ENCODE results near the gene DYNC2H1. TPM values are rescaled to one million over a fixed set of nuclear protein-coding genes. Genes with fewer than 3 reads are reported as not detected.

The DYNC2H1 gene
- total RNA-seq, 4 donors from 2014 or later = 37.8 to 43.1 (median 38.8) TPM

DNA sequence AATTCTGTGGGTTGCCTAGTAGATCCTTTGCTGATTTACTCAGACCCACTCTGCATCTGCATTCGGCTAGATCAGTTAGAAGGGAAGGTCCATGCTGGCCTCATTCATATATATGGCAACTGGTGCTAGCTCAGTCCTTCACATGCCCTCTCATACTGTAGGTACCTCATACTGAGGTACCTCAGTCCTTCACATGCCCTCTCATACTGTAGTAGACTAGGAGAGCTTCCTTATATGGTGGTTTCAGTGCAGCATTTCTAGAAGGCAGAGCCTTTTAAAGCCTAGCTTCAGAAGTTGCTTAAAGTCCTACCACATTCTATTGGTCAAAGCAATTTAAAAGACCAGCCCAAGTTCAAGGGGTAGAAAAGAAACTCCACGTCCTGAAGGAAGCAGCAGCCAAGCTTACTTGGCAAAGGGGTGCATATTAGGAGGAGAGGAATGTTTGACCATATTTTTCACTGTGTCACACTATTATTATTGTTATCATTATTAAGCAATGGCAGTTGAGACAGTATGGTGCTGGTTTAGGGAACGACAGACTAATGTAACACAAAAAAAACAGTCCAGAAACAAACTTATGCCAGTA lies 356.4 kb downstream of the DYNC2H1 start:
- H3K9me3 ChIP-seq = no peaks in the 10 kb centered on the region
- 77 to 83% methylated on average over 3 of the region's 3 CpGs for WGBS, 2 donors
- no peak for TF ChIP-seq POLR2A (IDR thresholded peaks at IDR 0.05)
- TF ChIP-seq, protein P1, sequence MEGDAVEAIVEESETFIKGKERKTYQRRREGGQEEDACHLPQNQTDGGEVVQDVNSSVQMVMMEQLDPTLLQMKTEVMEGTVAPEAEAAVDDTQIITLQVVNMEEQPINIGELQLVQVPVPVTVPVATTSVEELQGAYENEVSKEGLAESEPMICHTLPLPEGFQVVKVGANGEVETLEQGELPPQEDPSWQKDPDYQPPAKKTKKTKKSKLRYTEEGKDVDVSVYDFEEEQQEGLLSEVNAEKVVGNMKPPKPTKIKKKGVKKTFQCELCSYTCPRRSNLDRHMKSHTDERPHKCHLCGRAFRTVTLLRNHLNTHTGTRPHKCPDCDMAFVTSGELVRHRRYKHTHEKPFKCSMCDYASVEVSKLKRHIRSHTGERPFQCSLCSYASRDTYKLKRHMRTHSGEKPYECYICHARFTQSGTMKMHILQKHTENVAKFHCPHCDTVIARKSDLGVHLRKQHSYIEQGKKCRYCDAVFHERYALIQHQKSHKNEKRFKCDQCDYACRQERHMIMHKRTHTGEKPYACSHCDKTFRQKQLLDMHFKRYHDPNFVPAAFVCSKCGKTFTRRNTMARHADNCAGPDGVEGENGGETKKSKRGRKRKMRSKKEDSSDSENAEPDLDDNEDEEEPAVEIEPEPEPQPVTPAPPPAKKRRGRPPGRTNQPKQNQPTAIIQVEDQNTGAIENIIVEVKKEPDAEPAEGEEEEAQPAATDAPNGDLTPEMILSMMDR (IDR thresholded peaks at IDR 0.05) = no peak
- no peak for TF ChIP-seq EP300 (IDR thresholded peaks at IDR 0.05)
- peaks cover 0 to 35% (median 0%) of the 10 kb centered on the region in 3 donors for H3K36me3 ChIP-seq
- no peaks in the 10 kb centered on the region for H3K4me1 ChIP-seq
- no peak for DNase-seq (ENCODE audit: low spot score in 2 of 2)
- no peak overlapping the region for H3K4me3 ChIP-seq
- H3K27ac ChIP-seq = no peak overlapping the region
- no peaks in the 10 kb centered on the region for H3K27me3 ChIP-seq

DNA sequence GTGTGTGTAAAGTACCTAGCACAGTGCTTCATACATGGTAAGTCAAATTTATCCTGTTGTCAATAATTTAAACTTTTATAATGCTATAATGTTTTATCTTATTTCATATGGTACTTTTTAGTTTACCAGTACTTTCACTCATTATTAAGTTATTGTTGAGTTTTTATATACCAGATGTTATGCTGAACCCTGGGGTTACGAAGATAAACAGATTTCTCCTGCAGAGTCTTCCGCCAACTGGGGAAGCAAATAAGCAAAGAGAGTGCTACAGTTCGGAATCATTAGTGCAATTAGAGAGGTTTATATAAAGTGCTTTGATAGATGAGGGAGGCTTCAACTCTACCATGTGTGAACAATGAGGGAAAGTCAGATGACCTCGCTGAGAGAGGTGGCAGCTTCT lies 362.3 kb downstream of the DYNC2H1 start:
- Histone ChIP-seq H3K36me3 (peaks cover 0 to 56% (median 0%) of the 10 kb centered on the region in 3 donors), H3K4me1 (no peaks in the 10 kb centered on the region), H3K27me3 (no peaks in the 10 kb centered on the region), H3K4me3 (no peak overlapping the region), H3K27ac (no peak overlapping the region), H3K9me3 (no peaks in the 10 kb centered on the region)
- TF ChIP-seq, protein P1 (IDR thresholded peaks at IDR 0.05) = no peak
- TF ChIP-seq POLR2A (IDR thresholded peaks at IDR 0.05) (no peak), EP300 (IDR thresholded peaks at IDR 0.05) (no peak)
- DNase-seq (ENCODE audit: low spot score in 2 of 2) = no peak
- WGBS, 2 donors = 96% methylated on average over 4 of the region's 4 CpGs

DNA sequence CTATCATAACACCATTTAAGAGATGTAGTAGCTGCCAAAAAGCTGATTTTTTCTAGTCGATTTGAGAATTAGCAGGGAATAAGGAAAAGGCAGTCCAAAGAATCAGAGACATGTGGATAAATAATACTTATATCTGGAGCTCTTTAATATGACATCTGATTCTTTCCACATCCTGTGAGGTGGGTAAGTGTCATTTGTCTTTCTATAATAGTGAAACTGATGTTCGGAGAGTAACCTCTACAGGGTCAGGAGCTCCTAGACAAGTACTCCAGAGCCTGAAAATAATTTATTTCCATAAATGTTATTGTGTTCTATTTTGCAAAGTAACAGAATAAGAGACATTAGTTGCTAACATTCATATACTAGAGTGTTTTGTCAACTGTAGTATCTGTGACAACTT lies 367.6 kb downstream of the DYNC2H1 start:
- TF ChIP-seq POLR2A (IDR thresholded peaks at IDR 0.05) (no peak), EP300 (IDR thresholded peaks at IDR 0.05) (no peak)
- TF ChIP-seq, protein P1 (IDR thresholded peaks at IDR 0.05) = no peak
- 81 to 87% methylated on average over 2 of the region's 2 CpGs for WGBS, 2 donors

DNA sequence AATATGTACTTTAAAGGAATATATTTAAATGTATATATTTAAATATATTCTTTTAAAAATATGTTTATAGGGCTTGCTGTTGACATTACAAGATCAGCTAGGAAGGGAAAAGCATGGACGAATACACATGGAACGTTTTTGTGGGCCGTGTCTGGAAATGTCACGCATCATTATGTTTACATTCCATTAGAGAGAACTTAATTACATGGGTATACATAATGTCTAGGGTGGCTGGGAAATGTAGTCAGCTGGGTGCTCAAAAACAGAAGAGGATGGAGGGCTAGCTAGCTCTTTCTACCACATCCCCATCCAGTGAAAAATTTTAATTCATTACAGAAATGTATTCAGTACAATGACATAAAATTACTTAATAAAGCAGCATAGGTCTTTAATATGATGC lies 371.2 kb downstream of the DYNC2H1 start:
- Histone ChIP-seq H3K36me3 (no peaks in the 10 kb centered on the region), H3K4me1 (no peaks in the 10 kb centered on the region), H3K4me3 (no peak overlapping the region), H3K9me3 (no peaks in the 10 kb centered on the region), H3K27me3 (no peaks in the 10 kb centered on the region), H3K27ac (no peak overlapping the region)
- no peak for TF ChIP-seq EP300 (IDR thresholded peaks at IDR 0.05)
- no peak for TF ChIP-seq POLR2A (IDR thresholded peaks at IDR 0.05)
- TF ChIP-seq, protein P1 (IDR thresholded peaks at IDR 0.05) = no peak
- 70 to 82% methylated on average over 4 of the region's 4 CpGs for WGBS, 2 donors
- no peak for DNase-seq (ENCODE audit: low spot score in 2 of 2)

More for the DNA sequence above, 367.6 kb downstream of the DYNC2H1 start:
- Histone ChIP-seq H3K9me3 (no peaks in the 10 kb centered on the region), H3K4me3 (no peak overlapping the region), H3K27me3 (no peaks in the 10 kb centered on the region), H3K27ac (no peak overlapping the region), H3K4me1 (no peaks in the 10 kb centered on the region), H3K36me3 (peaks cover 0 to 11% (median 0%) of the 10 kb centered on the region in 3 donors)
- DNase-seq (ENCODE audit: low spot score in 2 of 2) = no peak

DNA sequence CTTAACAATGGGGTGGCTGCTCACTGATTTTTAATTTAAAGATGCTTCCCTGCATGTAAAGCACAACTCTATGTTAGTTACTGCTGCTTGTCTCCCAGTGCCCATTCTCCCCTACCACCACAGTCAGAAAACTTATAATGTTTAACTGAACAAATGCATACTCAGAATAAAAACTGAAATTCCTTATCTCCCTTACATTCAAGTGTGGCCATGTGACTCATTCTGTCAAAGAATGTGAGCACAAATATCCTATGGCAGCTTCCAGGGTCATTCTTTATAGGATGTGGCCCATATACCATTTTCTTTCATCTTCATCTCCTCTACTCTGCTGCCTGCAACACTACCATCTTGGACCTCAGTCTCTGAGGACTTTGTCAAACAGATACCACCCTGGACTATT lies 374.8 kb downstream of the DYNC2H1 start:
- Histone ChIP-seq H3K4me3 (no peak overlapping the region), H3K4me1 (no peaks in the 10 kb centered on the region), H3K9me3 (no peaks in the 10 kb centered on the region), H3K27ac (no peak overlapping the region), H3K36me3 (no peaks in the 10 kb centered on the region), H3K27me3 (no peaks in the 10 kb centered on the region)
- TF ChIP-seq, protein P1 (IDR thresholded peaks at IDR 0.05) = no peak
- no peak for DNase-seq (ENCODE audit: low spot score in 2 of 2)
